ENCODE results near the gene C1orf174.
A peak's percentile ranks its signal among the peaks of the same experiment; 100 is the strongest.

The C1orf174 gene

DNA sequence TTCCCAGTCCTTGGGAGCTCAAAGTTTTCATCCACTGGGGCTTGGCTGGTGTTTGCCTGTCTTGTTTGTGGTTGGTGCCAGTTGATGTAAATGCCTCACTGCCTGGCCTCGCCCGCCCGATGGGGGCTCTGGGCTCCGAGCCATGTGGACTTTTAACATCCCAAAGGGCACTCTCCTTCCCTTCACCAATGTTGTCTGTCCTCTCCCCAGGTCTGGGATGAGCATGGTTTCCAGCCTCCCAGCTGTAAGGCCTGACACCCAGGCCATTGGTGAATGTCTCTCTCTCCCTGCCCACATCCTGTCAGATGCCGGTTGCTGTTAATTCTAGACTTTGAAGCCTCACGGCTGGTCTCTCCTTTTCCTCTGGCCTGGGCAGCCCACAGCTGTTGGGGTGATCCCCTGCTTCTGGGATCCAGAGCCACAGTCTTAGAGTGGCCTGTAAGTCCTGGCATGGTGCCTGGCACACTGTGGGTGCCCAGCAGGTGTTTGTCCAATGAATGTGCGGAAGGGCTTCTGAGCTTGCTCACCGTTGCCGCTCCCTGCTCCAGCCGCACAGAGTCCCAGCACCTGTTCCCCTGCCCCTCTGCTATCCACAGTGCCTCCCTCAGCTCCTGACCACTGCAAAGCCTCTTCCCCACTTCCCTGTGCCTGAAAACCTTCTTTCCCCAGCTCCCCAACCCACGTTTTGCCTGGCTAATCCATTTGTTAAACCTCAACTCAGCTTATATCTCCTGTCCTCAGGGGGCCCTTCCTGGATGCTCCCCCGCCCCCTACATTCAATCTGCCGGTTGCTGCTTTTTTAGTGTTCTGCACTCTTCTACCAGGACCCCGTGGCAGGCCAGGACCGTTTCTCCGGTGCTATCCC is 3.3 kb upstream of the C1orf174 start:
- Histone ChIP-seq H3K9me3 (peaks cover 0 to 2% (median 0%) of the 10 kb centered on the region in 3 donors), H3K27me3 (peaks cover 0 to 12% of the 10 kb centered on the region in 2 donors), H3K27ac (no peak overlapping the region), H3K4me1 (peaks cover 0 to 14% (median 10%) of the 10 kb centered on the region in 4 donors), H3K36me3 (no peaks in the 10 kb centered on the region), H3K4me3 (no peak overlapping the region)
- TF ChIP-seq, protein P1, sequence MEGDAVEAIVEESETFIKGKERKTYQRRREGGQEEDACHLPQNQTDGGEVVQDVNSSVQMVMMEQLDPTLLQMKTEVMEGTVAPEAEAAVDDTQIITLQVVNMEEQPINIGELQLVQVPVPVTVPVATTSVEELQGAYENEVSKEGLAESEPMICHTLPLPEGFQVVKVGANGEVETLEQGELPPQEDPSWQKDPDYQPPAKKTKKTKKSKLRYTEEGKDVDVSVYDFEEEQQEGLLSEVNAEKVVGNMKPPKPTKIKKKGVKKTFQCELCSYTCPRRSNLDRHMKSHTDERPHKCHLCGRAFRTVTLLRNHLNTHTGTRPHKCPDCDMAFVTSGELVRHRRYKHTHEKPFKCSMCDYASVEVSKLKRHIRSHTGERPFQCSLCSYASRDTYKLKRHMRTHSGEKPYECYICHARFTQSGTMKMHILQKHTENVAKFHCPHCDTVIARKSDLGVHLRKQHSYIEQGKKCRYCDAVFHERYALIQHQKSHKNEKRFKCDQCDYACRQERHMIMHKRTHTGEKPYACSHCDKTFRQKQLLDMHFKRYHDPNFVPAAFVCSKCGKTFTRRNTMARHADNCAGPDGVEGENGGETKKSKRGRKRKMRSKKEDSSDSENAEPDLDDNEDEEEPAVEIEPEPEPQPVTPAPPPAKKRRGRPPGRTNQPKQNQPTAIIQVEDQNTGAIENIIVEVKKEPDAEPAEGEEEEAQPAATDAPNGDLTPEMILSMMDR (IDR thresholded peaks at IDR 0.05) = no peak
- peak in 1 of 2 donors; percentile 65 for DNase-seq
- intact Hi-C loops (cut with DNase I; ENCODE audit: low total_unique reads) = no loop called here

DNA sequence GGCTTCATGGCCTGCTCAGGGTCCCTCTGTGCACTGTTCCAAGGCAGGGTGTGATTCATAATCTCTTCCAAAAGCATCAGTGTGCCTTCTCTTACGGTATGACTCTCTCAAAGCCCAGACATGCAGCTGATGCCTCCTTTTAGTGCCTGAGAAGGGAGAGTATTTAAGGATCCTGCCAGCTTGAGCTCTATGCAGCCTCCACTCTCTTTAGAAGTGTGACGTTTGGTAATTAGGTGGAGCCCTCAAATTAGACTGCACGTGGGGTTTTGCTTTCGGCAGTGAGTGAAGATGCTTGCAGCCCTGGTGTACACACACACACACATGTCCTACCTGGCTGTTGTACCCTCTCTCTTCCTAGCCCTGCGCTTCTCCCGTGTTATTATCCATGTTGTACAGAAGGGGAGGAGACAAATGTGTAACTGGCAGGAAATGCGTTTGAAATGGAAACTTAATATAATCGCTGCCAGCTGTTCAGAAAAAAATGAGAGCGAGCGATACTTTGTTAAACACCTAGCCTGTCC is 2.6 kb upstream of the C1orf174 start:
- peaks cover 0 to 9% (median 7%) of the 10 kb centered on the region in 3 donors for H3K9me3 ChIP-seq
- no peak overlapping the region for H3K4me3 ChIP-seq
- peaks cover 0 to 14% (median 10%) of the 10 kb centered on the region in 4 donors for H3K4me1 ChIP-seq
- H3K27me3 ChIP-seq = peaks cover 0 to 10% of the 10 kb centered on the region in 2 donors
- no peak for DNase-seq
- no peaks in the 10 kb centered on the region for H3K36me3 ChIP-seq
- intact Hi-C loops (cut with DNase I; ENCODE audit: low total_unique reads) = no loop called here
- TF ChIP-seq, protein P1 (IDR thresholded peaks at IDR 0.05) = no peak
- H3K27ac ChIP-seq = no peak overlapping the region

GRCh38 chr1:3902111-3902511 is 2.0 kb upstream of the C1orf174 start:
- no peak overlapping the region for H3K27ac ChIP-seq
- intact Hi-C loops (cut with DNase I; ENCODE audit: low total_unique reads) = no loop called here
- TF ChIP-seq, protein P1 (IDR thresholded peaks at IDR 0.05) = no peak

DNA sequence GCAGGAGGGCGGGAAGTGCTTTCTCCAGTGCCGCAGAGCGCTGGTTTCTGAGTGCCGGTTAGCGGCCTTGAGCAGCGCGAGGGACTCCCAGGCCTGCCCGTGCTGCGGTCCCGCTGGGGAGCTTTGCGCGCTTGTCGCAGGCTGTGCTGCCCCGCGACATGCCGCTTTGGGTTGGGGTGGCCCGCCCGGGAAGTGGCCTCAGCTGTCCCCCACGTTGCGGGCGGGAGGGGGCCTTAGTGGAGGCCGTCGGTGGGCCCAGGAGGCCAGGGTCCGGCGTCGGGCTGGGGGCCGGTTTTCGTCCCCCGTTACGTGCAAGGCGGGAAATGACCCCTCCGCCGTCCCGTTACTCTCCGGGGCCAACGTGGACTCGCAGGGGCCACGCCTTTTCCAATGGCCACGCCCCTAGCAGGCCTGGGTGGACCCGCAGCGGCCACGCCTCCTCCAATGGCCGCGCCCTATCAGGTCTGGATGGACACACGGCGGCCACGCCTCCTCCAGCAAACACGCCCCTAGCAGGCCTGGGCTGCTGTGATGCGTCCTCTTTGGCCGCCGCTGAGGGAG is 977 bp upstream of the C1orf174 start:
- intact Hi-C loops (cut with DNase I; ENCODE audit: low total_unique reads) = no loop called here
- Histone ChIP-seq H3K36me3 (no peaks in the 10 kb centered on the region), H3K27ac (peak overlapping the region; percentile 96 to 98), H3K4me1 (peaks cover 0 to 14% (median 10%) of the 10 kb centered on the region in 4 donors), H3K9me3 (peaks cover 0 to 10% (median 7%) of the 10 kb centered on the region in 3 donors), H3K27me3 (no peaks in the 10 kb centered on the region), H3K4me3 (peak overlapping the region; percentile 92 to 98)
- DNase-seq = peak; percentile 99
- TF ChIP-seq, protein P1 (IDR thresholded peaks at IDR 0.05) = no peak

More at GRCh38 chr1:3902111-3902511, 2.0 kb upstream of the C1orf174 start:
- Histone ChIP-seq H3K36me3 (no peaks in the 10 kb centered on the region), H3K4me1 (peaks cover 0 to 14% (median 10%) of the 10 kb centered on the region in 4 donors), H3K4me3 (no peak overlapping the region), H3K27me3 (peaks cover 0 to 4% of the 10 kb centered on the region in 2 donors), H3K9me3 (peaks cover 0 to 10% (median 7%) of the 10 kb centered on the region in 3 donors)
- DNase-seq = peak in 1 of 2 donors; percentile 64

DNA sequence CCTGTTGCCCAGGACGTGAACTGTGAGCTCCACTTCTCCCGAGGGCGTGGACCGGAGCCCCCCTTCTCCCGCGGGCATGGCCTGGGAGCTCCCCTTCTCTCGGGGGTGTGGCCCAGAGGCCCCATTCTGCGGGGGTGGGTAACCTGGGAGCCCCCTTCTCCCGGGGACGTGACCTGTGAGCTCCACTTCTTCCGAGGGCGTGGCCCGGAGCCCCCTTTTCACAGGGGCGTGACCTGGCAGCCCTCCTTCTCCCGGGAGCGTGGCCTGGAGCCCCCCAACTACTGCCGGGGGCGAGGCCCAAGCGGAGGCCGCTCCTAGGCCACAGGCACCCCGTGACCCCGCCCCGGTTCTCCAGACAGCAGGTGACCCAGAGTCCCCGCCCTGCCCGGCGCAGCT is 320 bp downstream of the C1orf174 start:
- no peak for DNase-seq
- Histone ChIP-seq H3K27ac (peak overlapping the region; percentile 96 to 98), H3K27me3 (no peaks in the 10 kb centered on the region), H3K4me1 (peaks cover 0 to 14% (median 10%) of the 10 kb centered on the region in 4 donors), H3K36me3 (peaks cover 0 to 7% (median 0%) of the 10 kb centered on the region in 3 donors), H3K9me3 (peaks cover 0 to 10% (median 7%) of the 10 kb centered on the region in 3 donors), H3K4me3 (peak overlapping the region; percentile 92 to 98)
- TF ChIP-seq, protein P1 (IDR thresholded peaks at IDR 0.05) = no peak
- intact Hi-C loops (cut with DNase I; ENCODE audit: low total_unique reads) = loop anchor here (5.0 kb wide), 1 partner anchor 42 kb away; the partner anchor contains the start of genes CEP104 and DFFB

Data from tibial artery (tissue), 4 donors.